Esophagus squamous epithelium (tissue), 5 donors: ENCODE data around the gene SHLD1. TPM values are rescaled to one million over a fixed set of nuclear protein-coding genes. Genes with fewer than 3 reads are reported as not detected.

Experiments
- DNase-seq: peaks from one replicate; lab custom pipeline; 2025; lab: John Stamatoyannopoulos, UW
- H3K27ac ChIP-seq, 4 donors: fragments of 200-600 bp; sonication (generic); one replicate each; pipeline ENCODE4 v1.5.1; 2016 to 2019; ENCODE audit warnings: mild to moderate bottlenecking in 1 of 4
- H3K27me3 ChIP-seq, 4 donors: fragments of 200-600 bp; sonication (generic); 1 replicate in 3 of 4; 2 replicates in 1 of 4; pipeline versions ENCODE4 v1.5.1 to v1.6.0; 2017 to 2021; ENCODE audit warnings: antibody characterized with exemption in 1 of 4
- H3K36me3 ChIP-seq, 3 donors: fragments of 200-600 bp; sonication (generic); one replicate each; pipeline ENCODE4 v1.5.1; 2016 to 2019
- H3K4me1 ChIP-seq, 3 donors: fragments of 200-600 bp; sonication (generic); one replicate each; pipeline ENCODE4 v1.5.1; 2017 to 2019
- H3K4me3 ChIP-seq, 4 donors: fragments of 200-600 bp; sonication (generic); 1 replicate in 3 of 4; 2 replicates in 1 of 4; pipeline ENCODE4 v1.5.1; 2016 to 2019; ENCODE audit warnings: mild to moderate bottlenecking in 2 of 4, moderate library complexity in 1 of 4
- H3K9me3 ChIP-seq, 3 donors: fragments of 200-600 bp; sonication (generic); one replicate each; pipeline ENCODE4 v1.5.1; 2016 to 2019
- POLR2A ChIP-seq, 4 donors: fragments of 450-650 bp; IDR thresholded peaks; one replicate each; pipeline ENCODE4 v1.6.1; 2017; ENCODE audit warnings: antibody characterized with exemption in 4 of 4, mild to moderate bottlenecking in 4 of 4, moderate library complexity in 3 of 4
- WGBS, 2 donors: methylation state at CpG; one replicate each; pipeline ENCODE4 v1.1.5; 2018; 5-methylcytosine and 5-hydroxymethylcytosine counted together
- intact Hi-C: fragments of 100-400 bp; cut with DNase I; formaldehyde crosslinking; loops from one replicate; pipeline ENCODE4 v1.15.0; 2022
- total RNA-seq, 4 donors: library from RNA; depleted of rRNA; stranded (reverse); fragments of >200 nt; gene quantifications; one replicate each; pipeline ENCODE4 v1.1.0, GENCODE V29; 2016
- TF ChIP-seq, protein P1 (sequence below), 6 experiments: fragments of 450-650 bp in 4 of 6; fragments of 200-600 bp in 2 of 6; sonication (generic) in 2 of 6; IDR thresholded peaks; one replicate each; pipeline ENCODE4 v1.5.1; 2016 to 2019; ENCODE audit warnings: antibody characterized with exemption in 6 of 6, mild to moderate bottlenecking in 4 of 6, moderate library complexity in 4 of 6
- donor health status: DM: yes; HTN: yes; CAD: no.

The SHLD1 gene
- total RNA-seq, 4 donors from 2014 or later, result 1.2 to 3.6 (median 2.0) TPM

DNA sequence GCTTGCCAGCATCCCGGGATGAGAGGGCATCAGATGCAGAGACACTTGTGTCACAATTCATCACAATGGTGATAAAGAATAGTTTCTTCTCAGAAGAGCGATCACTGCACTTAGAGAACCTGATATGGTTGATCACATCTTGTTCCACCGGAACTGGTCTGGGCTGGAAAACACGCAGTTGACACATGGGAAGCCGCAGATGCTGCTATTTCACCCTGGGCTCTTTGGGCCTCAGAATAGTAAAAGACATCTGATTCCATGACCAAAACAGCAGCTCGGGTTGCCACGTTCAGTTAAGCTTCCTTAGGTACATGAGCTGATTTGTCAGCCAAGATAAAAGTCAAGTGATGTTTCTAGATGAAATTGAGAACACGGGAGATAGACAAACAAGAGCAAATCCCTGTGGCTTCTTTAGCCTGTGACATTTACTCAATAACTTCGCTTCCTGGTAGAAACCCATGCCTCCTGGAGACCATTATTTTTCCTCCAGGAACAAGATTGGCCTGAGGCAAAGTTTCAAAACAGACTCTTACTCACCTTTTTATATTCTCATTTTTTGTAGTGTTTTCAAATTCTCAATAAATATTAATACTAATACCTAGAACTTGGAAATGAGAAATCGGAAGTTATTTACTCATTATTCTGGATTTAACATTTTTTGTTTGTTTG lies 140.7 kb downstream of the SHLD1 start:
- H3K27ac ChIP-seq, result no peak overlapping the region
- TF ChIP-seq, protein P1, sequence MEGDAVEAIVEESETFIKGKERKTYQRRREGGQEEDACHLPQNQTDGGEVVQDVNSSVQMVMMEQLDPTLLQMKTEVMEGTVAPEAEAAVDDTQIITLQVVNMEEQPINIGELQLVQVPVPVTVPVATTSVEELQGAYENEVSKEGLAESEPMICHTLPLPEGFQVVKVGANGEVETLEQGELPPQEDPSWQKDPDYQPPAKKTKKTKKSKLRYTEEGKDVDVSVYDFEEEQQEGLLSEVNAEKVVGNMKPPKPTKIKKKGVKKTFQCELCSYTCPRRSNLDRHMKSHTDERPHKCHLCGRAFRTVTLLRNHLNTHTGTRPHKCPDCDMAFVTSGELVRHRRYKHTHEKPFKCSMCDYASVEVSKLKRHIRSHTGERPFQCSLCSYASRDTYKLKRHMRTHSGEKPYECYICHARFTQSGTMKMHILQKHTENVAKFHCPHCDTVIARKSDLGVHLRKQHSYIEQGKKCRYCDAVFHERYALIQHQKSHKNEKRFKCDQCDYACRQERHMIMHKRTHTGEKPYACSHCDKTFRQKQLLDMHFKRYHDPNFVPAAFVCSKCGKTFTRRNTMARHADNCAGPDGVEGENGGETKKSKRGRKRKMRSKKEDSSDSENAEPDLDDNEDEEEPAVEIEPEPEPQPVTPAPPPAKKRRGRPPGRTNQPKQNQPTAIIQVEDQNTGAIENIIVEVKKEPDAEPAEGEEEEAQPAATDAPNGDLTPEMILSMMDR (IDR thresholded peaks at IDR 0.05), result no peak
- no peak for TF ChIP-seq POLR2A (IDR thresholded peaks at IDR 0.05)
- peaks cover 0 to 7% (median 0%) of the 10 kb centered on the region in 4 donors for H3K27me3 ChIP-seq
- H3K4me3 ChIP-seq, result no peak overlapping the region
- DNase-seq, result no peak
- H3K9me3 ChIP-seq, result no peaks in the 10 kb centered on the region
- intact Hi-C loops, result no loop called here
- no peaks in the 10 kb centered on the region for H3K4me1 ChIP-seq
- H3K36me3 ChIP-seq, result no peaks in the 10 kb centered on the region
- 60 to 66% methylated on average over 9 to 10 of the region's 10 CpGs for WGBS, 2 donors

DNA sequence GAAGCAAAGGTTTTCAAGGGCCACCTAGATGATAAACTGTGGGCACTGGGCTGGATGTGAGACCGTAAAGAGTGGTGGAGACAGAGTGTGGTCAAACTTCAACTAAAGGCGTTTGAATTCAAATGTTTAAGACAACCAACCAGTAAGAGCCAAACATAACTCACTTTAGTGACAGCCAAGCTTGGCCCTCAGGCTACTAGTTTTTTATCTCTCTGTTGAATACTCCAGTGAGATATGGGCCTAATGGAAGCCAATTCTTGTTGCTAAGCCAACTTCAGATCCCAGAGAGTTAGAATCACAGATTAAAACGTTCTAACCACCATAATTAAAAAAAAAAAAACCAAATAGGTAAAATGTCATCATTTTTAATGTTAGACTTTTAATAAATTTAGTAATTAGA lies 142.9 kb downstream of the SHLD1 start:
- intact Hi-C loops, result no loop called here
- TF ChIP-seq, protein P1 (IDR thresholded peaks at IDR 0.05), result no peak
- no peak for TF ChIP-seq POLR2A (IDR thresholded peaks at IDR 0.05)
- Histone ChIP-seq H3K27ac (no peak overlapping the region), H3K9me3 (no peaks in the 10 kb centered on the region), H3K27me3 (peaks cover 0 to 19% (median 0%) of the 10 kb centered on the region in 4 donors), H3K4me1 (no peaks in the 10 kb centered on the region), H3K36me3 (no peaks in the 10 kb centered on the region), H3K4me3 (no peak overlapping the region)
- WGBS, 2 donors, result 52 to 56% methylated on average over 3 of the region's 3 CpGs
- DNase-seq, result no peak

DNA sequence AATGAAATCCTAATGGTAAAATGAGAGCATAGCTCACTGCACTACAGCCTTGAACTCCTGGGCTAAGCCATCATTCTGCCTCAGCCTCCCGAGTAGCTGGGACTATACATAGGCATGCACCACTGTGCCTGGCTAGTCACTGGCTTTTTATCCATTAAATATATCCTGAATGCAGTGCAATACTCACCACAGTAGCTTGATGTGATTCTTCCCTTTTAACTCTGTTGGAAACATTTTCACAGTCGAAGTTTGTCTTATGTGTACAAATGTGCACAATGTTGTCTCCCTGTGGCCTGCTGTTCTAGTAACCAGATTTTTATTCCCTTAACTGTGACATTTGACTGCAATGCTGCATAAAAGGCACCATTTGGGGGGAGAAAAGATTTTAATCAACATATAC lies 143.4 kb downstream of the SHLD1 start:
- no peak overlapping the region for H3K4me3 ChIP-seq
- H3K9me3 ChIP-seq, result no peaks in the 10 kb centered on the region
- DNase-seq, result no peak
- intact Hi-C loops, result no loop called here
- no peaks in the 10 kb centered on the region for H3K36me3 ChIP-seq
- no peaks in the 10 kb centered on the region for H3K4me1 ChIP-seq
- 76 to 79% methylated on average over 2 of the region's 2 CpGs for WGBS, 2 donors
- no peak overlapping the region for H3K27ac ChIP-seq
- H3K27me3 ChIP-seq, result peaks cover 0 to 19% (median 0%) of the 10 kb centered on the region in 4 donors
- TF ChIP-seq, protein P1 (IDR thresholded peaks at IDR 0.05), result no peak
- no peak for TF ChIP-seq POLR2A (IDR thresholded peaks at IDR 0.05)

DNA sequence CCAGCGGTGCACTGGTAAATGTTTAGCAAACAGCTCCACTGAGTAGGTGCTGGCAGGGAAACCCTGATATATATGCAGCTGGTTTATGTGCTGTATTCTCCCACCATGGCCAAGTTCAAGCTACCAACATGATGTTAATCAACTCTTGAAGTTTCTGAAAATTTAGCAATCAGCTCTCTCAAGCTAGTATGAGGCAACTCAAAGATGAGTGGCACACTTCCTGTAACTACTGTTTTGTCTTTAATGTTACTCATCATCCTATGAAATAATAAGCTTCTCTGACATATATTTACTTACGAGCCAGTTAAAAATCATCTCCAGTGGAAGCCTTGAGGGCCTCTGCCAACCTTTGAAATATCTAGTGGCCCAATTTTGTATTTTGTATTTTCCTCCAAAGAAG lies 145.4 kb downstream of the SHLD1 start:
- WGBS, 2 donors, result 58 to 71% methylated on average over 1 to 2 of the region's 2 CpGs
- peaks cover 0 to 19% (median 0%) of the 10 kb centered on the region in 4 donors for H3K27me3 ChIP-seq
- TF ChIP-seq POLR2A (IDR thresholded peaks at IDR 0.05), result no peak
- TF ChIP-seq, protein P1 (IDR thresholded peaks at IDR 0.05), result no peak
- H3K4me1 ChIP-seq, result no peaks in the 10 kb centered on the region
- no peak overlapping the region for H3K4me3 ChIP-seq
- H3K36me3 ChIP-seq, result no peaks in the 10 kb centered on the region
- H3K27ac ChIP-seq, result no peak overlapping the region
- H3K9me3 ChIP-seq, result no peaks in the 10 kb centered on the region
- DNase-seq, result no peak
- intact Hi-C loops, result no loop called here

DNA sequence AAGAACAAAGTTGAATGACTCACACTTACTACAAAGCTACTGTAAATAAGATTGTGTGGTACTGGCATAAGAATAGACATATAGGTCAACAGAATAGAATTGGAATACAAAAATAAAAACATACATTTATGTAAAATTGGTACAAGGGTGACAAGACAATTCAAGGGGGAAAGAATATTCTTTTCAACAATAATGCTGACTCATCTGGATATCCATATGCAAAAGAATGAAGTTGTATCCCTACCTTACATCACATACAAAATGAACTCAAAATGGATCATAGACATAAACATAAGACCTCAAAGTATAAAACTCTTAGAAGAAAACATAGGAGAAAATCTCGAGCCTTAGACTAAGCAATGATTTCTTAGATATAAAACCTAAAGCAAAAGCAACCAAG lies 149.2 kb downstream of the SHLD1 start:
- 34 to 50% methylated on average over 1 of the region's 1 CpG for WGBS, 2 donors
- H3K4me3 ChIP-seq, result no peak overlapping the region
- no peak overlapping the region for H3K27ac ChIP-seq
- DNase-seq, result no peak
- H3K27me3 ChIP-seq, result peaks cover 0 to 17% (median 0%) of the 10 kb centered on the region in 4 donors
- H3K4me1 ChIP-seq, result no peaks in the 10 kb centered on the region
- no peaks in the 10 kb centered on the region for H3K9me3 ChIP-seq
- no peaks in the 10 kb centered on the region for H3K36me3 ChIP-seq
- intact Hi-C loops, result no loop called here
- TF ChIP-seq, protein P1 (IDR thresholded peaks at IDR 0.05), result no peak
